Measurements from ENCODE around the gene ZBTB34.

The ZBTB34 gene

GRCh38 chr9:126842220-126842842 lies 18.1 kb upstream of the ZBTB34 start:
- DNase-seq (ENCODE audit: insufficient read length, low spot score) (no peak), FAIRE-seq (no peak)
- TF ChIP-seq PAX5 (IDR thresholded peaks at IDR 0.05; ENCODE audit: insufficient read depth, low read length, severe bottlenecking) (no peak), POLR2A (IDR thresholded peaks at IDR 0.05; ENCODE audit: low read depth, low read length) (no peak), POU2F2 (IDR thresholded peaks at IDR 0.05; ENCODE audit: low read depth, low read length) (no peak), POLR2AphosphoS5 (IDR thresholded peaks at IDR 0.05; ENCODE audit: low read depth, low read length) (no peak), SPI1 (IDR thresholded peaks at IDR 0.05; ENCODE audit: low read depth, low read length) (no peak), TAF1 (IDR thresholded peaks at IDR 0.05; ENCODE audit: low read depth, low read length) (no peak)

- FAIRE-seq (peak; percentile 45), DNase-seq (ENCODE audit: insufficient read length, low spot score) (peak; percentile 30)
- no peak for TF ChIP-seq POLR2AphosphoS5 (IDR thresholded peaks at IDR 0.05; ENCODE audit: low read depth, low read length)
- no peak for TF ChIP-seq POLR2A (IDR thresholded peaks at IDR 0.05; ENCODE audit: low read depth, low read length)
- TF ChIP-seq PAX5 (IDR thresholded peaks at IDR 0.05; ENCODE audit: insufficient read depth, low read length, severe bottlenecking), result no peak
- no peak for TF ChIP-seq POU2F2 (IDR thresholded peaks at IDR 0.05; ENCODE audit: low read depth, low read length)
- no peak for TF ChIP-seq SPI1 (IDR thresholded peaks at IDR 0.05; ENCODE audit: low read depth, low read length)
- no peak for TF ChIP-seq TAF1 (IDR thresholded peaks at IDR 0.05; ENCODE audit: low read depth, low read length)
These were observed 17.3 kb upstream of the ZBTB34 start for GRCh38 chr9:126842977-126843799.

- FAIRE-seq (no peak), DNase-seq (ENCODE audit: insufficient read length, low spot score) (no peak)
- TF ChIP-seq POLR2AphosphoS5 (IDR thresholded peaks at IDR 0.05; ENCODE audit: low read depth, low read length) (no peak), SPI1 (IDR thresholded peaks at IDR 0.05; ENCODE audit: low read depth, low read length) (no peak), POLR2A (IDR thresholded peaks at IDR 0.05; ENCODE audit: low read depth, low read length) (no peak), PAX5 (IDR thresholded peaks at IDR 0.05; ENCODE audit: insufficient read depth, low read length, severe bottlenecking) (no peak), POU2F2 (IDR thresholded peaks at IDR 0.05; ENCODE audit: low read depth, low read length) (no peak), TAF1 (IDR thresholded peaks at IDR 0.05; ENCODE audit: low read depth, low read length) (no peak)
These were observed 16.4 kb upstream of the ZBTB34 start for GRCh38 chr9:126844085-126844484.

- TF ChIP-seq POLR2A (IDR thresholded peaks at IDR 0.05; ENCODE audit: low read depth, low read length) (no peak), TAF1 (IDR thresholded peaks at IDR 0.05; ENCODE audit: low read depth, low read length) (no peak), SPI1 (IDR thresholded peaks at IDR 0.05; ENCODE audit: low read depth, low read length) (no peak), POU2F2 (IDR thresholded peaks at IDR 0.05; ENCODE audit: low read depth, low read length) (no peak), POLR2AphosphoS5 (IDR thresholded peaks at IDR 0.05; ENCODE audit: low read depth, low read length) (no peak), PAX5 (IDR thresholded peaks at IDR 0.05; ENCODE audit: insufficient read depth, low read length, severe bottlenecking) (no peak)
- DNase-seq (ENCODE audit: insufficient read length, low spot score), result no peak
- FAIRE-seq, result no peak
These were observed 13.4 kb upstream of the ZBTB34 start for GRCh38 chr9:126847051-126847450.

GRCh38 chr9:126849591-126850225 lies 10.7 kb upstream of the ZBTB34 start:
- no peak for TF ChIP-seq POU2F2 (IDR thresholded peaks at IDR 0.05; ENCODE audit: low read depth, low read length)
- no peak for TF ChIP-seq TAF1 (IDR thresholded peaks at IDR 0.05; ENCODE audit: low read depth, low read length)
- no peak for TF ChIP-seq POLR2AphosphoS5 (IDR thresholded peaks at IDR 0.05; ENCODE audit: low read depth, low read length)
- no peak for TF ChIP-seq POLR2A (IDR thresholded peaks at IDR 0.05; ENCODE audit: low read depth, low read length)
- no peak for TF ChIP-seq SPI1 (IDR thresholded peaks at IDR 0.05; ENCODE audit: low read depth, low read length)
- no peak for TF ChIP-seq PAX5 (IDR thresholded peaks at IDR 0.05; ENCODE audit: insufficient read depth, low read length, severe bottlenecking)
- DNase-seq (ENCODE audit: insufficient read length, low spot score), result no peak
- FAIRE-seq, result no peak

- no peak for DNase-seq (ENCODE audit: insufficient read length, low spot score)
- no peak for FAIRE-seq
- TF ChIP-seq POLR2A (IDR thresholded peaks at IDR 0.05; ENCODE audit: low read depth, low read length), result no peak
- no peak for TF ChIP-seq SPI1 (IDR thresholded peaks at IDR 0.05; ENCODE audit: low read depth, low read length)
- TF ChIP-seq POU2F2 (IDR thresholded peaks at IDR 0.05; ENCODE audit: low read depth, low read length), result no peak
- no peak for TF ChIP-seq PAX5 (IDR thresholded peaks at IDR 0.05; ENCODE audit: insufficient read depth, low read length, severe bottlenecking)
- TF ChIP-seq POLR2AphosphoS5 (IDR thresholded peaks at IDR 0.05; ENCODE audit: low read depth, low read length), result no peak
- no peak for TF ChIP-seq TAF1 (IDR thresholded peaks at IDR 0.05; ENCODE audit: low read depth, low read length)
These were observed 9.1 kb upstream of the ZBTB34 start for GRCh38 chr9:126851286-126851880.

GRCh38 chr9:126852086-126852688 lies 8.3 kb upstream of the ZBTB34 start:
- FAIRE-seq (no peak), DNase-seq (ENCODE audit: insufficient read length, low spot score) (no peak)
- TF ChIP-seq PAX5 (IDR thresholded peaks at IDR 0.05; ENCODE audit: insufficient read depth, low read length, severe bottlenecking) (no peak), POLR2A (IDR thresholded peaks at IDR 0.05; ENCODE audit: low read depth, low read length) (no peak), POU2F2 (IDR thresholded peaks at IDR 0.05; ENCODE audit: low read depth, low read length) (no peak), SPI1 (IDR thresholded peaks at IDR 0.05; ENCODE audit: low read depth, low read length) (no peak), TAF1 (IDR thresholded peaks at IDR 0.05; ENCODE audit: low read depth, low read length) (no peak), POLR2AphosphoS5 (IDR thresholded peaks at IDR 0.05; ENCODE audit: low read depth, low read length) (no peak)

- no peak for TF ChIP-seq POU2F2 (IDR thresholded peaks at IDR 0.05; ENCODE audit: low read depth, low read length)
- no peak for TF ChIP-seq SPI1 (IDR thresholded peaks at IDR 0.05; ENCODE audit: low read depth, low read length)
- no peak for TF ChIP-seq TAF1 (IDR thresholded peaks at IDR 0.05; ENCODE audit: low read depth, low read length)
- TF ChIP-seq POLR2AphosphoS5 (IDR thresholded peaks at IDR 0.05; ENCODE audit: low read depth, low read length), result no peak
- no peak for TF ChIP-seq POLR2A (IDR thresholded peaks at IDR 0.05; ENCODE audit: low read depth, low read length)
- TF ChIP-seq PAX5 (IDR thresholded peaks at IDR 0.05; ENCODE audit: insufficient read depth, low read length, severe bottlenecking), result no peak
- DNase-seq (ENCODE audit: insufficient read length, low spot score), result no peak
- no peak for FAIRE-seq
These were observed 6.8 kb upstream of the ZBTB34 start for GRCh38 chr9:126853667-126854066.

Data from GM12891 (cell line).